Measurements from ENCODE around the gene DHRS1.

The DHRS1 gene

DNA sequence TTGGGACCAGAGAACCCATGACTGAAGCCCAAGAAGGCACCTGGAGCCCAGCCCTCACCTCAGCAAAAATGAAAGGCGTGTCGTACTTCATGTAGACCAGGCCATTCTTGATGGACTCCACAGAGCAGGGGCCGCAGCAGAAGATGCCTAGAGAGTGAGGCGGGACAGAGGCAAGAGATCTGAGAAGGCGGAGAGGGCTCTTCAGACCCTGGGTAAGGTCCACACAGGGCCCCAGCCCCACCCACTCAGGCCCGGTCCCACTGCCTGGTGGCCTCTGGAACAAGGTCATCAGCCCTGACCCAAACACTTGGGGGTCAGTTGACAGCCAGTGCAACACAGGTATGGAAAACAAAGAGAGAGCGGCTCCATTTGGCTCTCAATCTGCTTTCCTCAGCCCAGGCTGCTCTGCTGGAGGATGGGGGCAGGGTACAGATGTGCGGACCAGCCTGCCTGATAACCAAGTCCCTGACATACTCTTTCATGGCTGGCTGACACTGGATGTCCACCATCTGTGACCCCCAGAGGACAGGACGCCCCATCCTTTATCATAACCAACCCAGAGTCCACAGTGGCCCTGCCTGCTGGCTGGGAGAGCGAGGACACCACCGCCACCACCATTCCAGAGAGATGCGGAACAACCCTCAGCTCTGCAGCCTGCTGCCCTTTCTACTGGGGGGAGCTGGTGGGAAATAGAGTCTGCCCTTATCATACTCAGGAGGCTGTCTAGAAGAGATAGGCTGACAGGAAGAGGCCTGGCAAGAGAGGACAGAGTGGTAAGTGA lies 43.5 kb downstream of the DHRS1 start:
- Histone ChIP-seq H3K36me3 (ENCODE audit: low read depth) (peaks cover 75% of the 10 kb centered on the region), H3K27ac (ENCODE audit: poor library complexity, severe bottlenecking) (no peak overlapping the region), H3K4me3 (ENCODE audit: severe bottlenecking) (no peak overlapping the region), H3K4me1 (ENCODE audit: insufficient read depth, poor library complexity, severe bottlenecking) (peaks cover 9% of the 10 kb centered on the region), H3K9me3 (ENCODE audit: severe bottlenecking) (no peaks in the 10 kb centered on the region), H3K27me3 (ENCODE audit: insufficient read depth, poor library complexity, severe bottlenecking) (no peaks in the 10 kb centered on the region)
- ATAC-seq (ENCODE audit: low read depth), result no peak
- TF ChIP-seq, protein P1, sequence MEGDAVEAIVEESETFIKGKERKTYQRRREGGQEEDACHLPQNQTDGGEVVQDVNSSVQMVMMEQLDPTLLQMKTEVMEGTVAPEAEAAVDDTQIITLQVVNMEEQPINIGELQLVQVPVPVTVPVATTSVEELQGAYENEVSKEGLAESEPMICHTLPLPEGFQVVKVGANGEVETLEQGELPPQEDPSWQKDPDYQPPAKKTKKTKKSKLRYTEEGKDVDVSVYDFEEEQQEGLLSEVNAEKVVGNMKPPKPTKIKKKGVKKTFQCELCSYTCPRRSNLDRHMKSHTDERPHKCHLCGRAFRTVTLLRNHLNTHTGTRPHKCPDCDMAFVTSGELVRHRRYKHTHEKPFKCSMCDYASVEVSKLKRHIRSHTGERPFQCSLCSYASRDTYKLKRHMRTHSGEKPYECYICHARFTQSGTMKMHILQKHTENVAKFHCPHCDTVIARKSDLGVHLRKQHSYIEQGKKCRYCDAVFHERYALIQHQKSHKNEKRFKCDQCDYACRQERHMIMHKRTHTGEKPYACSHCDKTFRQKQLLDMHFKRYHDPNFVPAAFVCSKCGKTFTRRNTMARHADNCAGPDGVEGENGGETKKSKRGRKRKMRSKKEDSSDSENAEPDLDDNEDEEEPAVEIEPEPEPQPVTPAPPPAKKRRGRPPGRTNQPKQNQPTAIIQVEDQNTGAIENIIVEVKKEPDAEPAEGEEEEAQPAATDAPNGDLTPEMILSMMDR (IDR thresholded peaks at IDR 0.05; ENCODE audit: poor library complexity, severe bottlenecking), result no peak
- no peak for DNase-seq (ENCODE audit: low spot score)

DNA sequence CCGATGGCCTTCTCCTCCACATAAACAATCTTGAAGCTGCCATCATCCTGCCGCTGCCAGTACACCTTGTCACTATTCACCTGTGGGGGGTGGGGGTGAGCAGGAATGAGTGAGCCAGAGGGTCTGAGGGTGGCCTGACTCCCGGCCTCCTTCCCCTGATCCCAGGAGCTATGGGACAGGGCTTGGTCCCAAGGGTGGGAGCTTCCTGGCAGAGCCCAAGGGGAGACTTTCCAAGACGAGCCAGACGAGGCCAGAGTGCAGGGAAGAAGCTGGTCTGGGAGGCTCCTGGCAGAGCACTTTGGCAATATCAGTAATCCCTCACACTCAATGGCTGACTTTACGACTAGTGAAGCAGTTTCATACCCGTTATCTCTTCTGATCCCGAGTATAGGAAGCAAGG lies 44.1 kb downstream of the DHRS1 start:
- no peaks in the 10 kb centered on the region for H3K27me3 ChIP-seq (ENCODE audit: insufficient read depth, poor library complexity, severe bottlenecking)

DNA sequence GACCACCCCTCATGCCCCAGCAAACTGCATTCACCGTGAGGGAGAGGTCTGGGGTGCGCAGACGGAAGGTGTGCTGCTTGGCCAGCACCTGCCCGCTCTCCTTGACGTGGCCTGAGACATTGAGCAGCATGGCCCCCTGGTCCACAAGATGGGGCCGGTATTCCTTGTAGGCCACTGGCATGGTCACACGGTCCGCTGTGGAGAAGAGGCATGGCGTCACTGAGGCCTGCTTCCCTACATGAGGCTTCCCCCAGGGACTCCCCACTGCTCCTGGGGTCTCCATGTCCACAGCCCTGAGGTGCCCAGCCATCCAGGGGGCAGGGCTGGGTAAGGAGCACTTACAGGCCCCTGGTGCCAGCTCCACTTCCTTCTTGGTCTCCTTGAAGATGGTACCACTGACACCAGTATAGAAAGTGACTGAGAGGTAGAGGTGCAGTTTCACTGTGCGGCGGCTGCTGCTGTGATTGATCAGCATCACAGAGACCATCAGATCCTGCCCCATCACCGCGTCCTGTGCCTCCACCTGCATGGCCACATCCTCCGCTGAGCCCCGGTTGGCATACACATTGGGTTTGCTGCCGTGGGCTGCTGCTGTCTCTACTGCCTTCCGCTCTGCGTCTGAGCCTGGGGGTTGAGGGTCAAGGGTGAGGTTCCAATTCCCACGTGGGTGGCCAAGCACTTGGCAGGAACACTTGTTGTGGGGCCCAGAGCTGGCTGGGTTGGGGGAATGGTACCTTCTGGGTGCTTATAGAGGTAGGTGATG lies 44.8 kb downstream of the DHRS1 start:
- H3K27me3 ChIP-seq (ENCODE audit: insufficient read depth, poor library complexity, severe bottlenecking), result no peaks in the 10 kb centered on the region
- H3K4me1 ChIP-seq (ENCODE audit: insufficient read depth, poor library complexity, severe bottlenecking), result peaks cover 9% of the 10 kb centered on the region
- peaks cover 64% of the 10 kb centered on the region for H3K36me3 ChIP-seq (ENCODE audit: low read depth)
- H3K27ac ChIP-seq (ENCODE audit: poor library complexity, severe bottlenecking), result no peak overlapping the region
- DNase-seq (ENCODE audit: low spot score) (no peak), ATAC-seq (ENCODE audit: low read depth) (no peak)
- no peak overlapping the region for H3K4me3 ChIP-seq (ENCODE audit: severe bottlenecking)
- TF ChIP-seq, protein P1 (IDR thresholded peaks at IDR 0.05; ENCODE audit: poor library complexity, severe bottlenecking), result no peak
- H3K9me3 ChIP-seq (ENCODE audit: severe bottlenecking), result no peaks in the 10 kb centered on the region

More for the DNA sequence above, 44.1 kb downstream of the DHRS1 start:
- TF ChIP-seq, protein P1 (IDR thresholded peaks at IDR 0.05; ENCODE audit: poor library complexity, severe bottlenecking), result no peak
- peaks cover 9% of the 10 kb centered on the region for H3K4me1 ChIP-seq (ENCODE audit: insufficient read depth, poor library complexity, severe bottlenecking)
- no peak for DNase-seq (ENCODE audit: low spot score)
- no peak overlapping the region for H3K27ac ChIP-seq (ENCODE audit: poor library complexity, severe bottlenecking)
- no peak for ATAC-seq (ENCODE audit: low read depth)
- H3K36me3 ChIP-seq (ENCODE audit: low read depth), result peaks cover 70% of the 10 kb centered on the region
- H3K9me3 ChIP-seq (ENCODE audit: severe bottlenecking), result no peaks in the 10 kb centered on the region
- H3K4me3 ChIP-seq (ENCODE audit: severe bottlenecking), result no peak overlapping the region

DNA sequence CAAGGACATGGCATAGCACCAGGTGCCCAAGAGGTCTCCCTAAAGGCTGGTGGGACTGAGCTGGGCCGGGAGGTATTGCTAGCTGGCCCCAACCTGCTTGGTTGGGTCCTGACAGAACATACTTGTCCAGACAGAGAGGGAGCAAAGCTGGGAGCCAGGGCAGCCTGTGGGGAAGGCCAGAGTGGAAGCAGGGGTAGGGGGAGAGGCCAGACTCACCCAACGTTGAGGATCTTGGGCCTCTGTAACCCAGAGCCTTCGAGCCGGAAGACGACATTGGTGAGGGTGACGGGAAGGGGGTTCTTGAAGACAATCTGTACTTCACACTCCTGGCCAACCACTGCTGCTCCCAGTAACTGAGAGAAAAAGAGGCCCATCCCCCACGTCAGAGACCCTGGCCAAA lies 45.6 kb downstream of the DHRS1 start:
- Histone ChIP-seq H3K36me3 (ENCODE audit: low read depth) (peaks cover 62% of the 10 kb centered on the region), H3K9me3 (ENCODE audit: severe bottlenecking) (no peaks in the 10 kb centered on the region), H3K4me1 (ENCODE audit: insufficient read depth, poor library complexity, severe bottlenecking) (peaks cover 3% of the 10 kb centered on the region), H3K27ac (ENCODE audit: poor library complexity, severe bottlenecking) (no peak overlapping the region), H3K27me3 (ENCODE audit: insufficient read depth, poor library complexity, severe bottlenecking) (no peaks in the 10 kb centered on the region), H3K4me3 (ENCODE audit: severe bottlenecking) (no peak overlapping the region)
- DNase-seq (ENCODE audit: low spot score) (no peak), ATAC-seq (ENCODE audit: low read depth) (no peak)
- TF ChIP-seq, protein P1 (IDR thresholded peaks at IDR 0.05; ENCODE audit: poor library complexity, severe bottlenecking), result no peak

All from RWPE2 (cell line).